OCI-LY3 (cell line): Measurements from ENCODE around the gene TMEFF2.

Experiments
- CTCF ChIP-seq: fragments of 200-600, 300-600 bp; sonication (generic); IDR thresholded peaks from 2 replicates; pipeline ENCODE4 v1.5.1; 2014; ENCODE audit warnings: antibody characterized with exemption, low read length, low read depth
- EZH2phosphoT487 ChIP-seq: fragments of 200-600 bp; shearing (Covaris generic); IDR thresholded peaks from 2 replicates; pipeline ENCODE4 v1.6.1; 2018; ENCODE audit warnings: antibody characterized with exemption, mixed run types, low read depth

GRCh38 chr2:192218970-192219369 lies 24.2 kb upstream of the TMEFF2 start:
- no peak for TF ChIP-seq CTCF
- no peak for TF ChIP-seq EZH2phosphoT487
